Kidney (tissue), 14 donors: ENCODE data around the gene CCDC89. TPM values are rescaled to one million over a fixed set of nuclear protein-coding genes. Genes with fewer than 3 reads are reported as not detected.
"Not testable (repeated sequence)": the region's sequence is repeated elsewhere in the genome, so short reads cannot be mapped to it uniquely, and the experiment has no call there.

Experiments
- DNase-seq, 5 donors: peaks; one replicate each; pipeline ENCODE4 v3.0.0-alpha.2; 2013 to 2020
- FAIRE-seq: peaks from 2 replicates; lab custom pipeline; 2012; peaks lifted over from hg19 to GRCh38; lab: Jason Lieb, UNC
- H3K27ac ChIP-seq, 2 donors: one replicate each; pipeline ENCODE4 v1.7.0; 2013; ENCODE audit warnings: low read depth in 2 of 2, low read length in 2 of 2, inconsistent platforms in 1 of 2
- H3K27me3 ChIP-seq: one replicate; pipeline ENCODE4 v1.7.1; 2013; ENCODE audit warnings: low read length, inconsistent platforms; ENCODE audit not compliant: control insufficient read depth, insufficient read depth
- H3K36me3 ChIP-seq, 3 donors: one replicate each; pipeline versions ENCODE4 v1.7.0 to v1.7.1; 2013; ENCODE audit warnings: low read length in 3 of 3, control low read depth in 1 of 3, inconsistent platforms in 1 of 3; ENCODE audit not compliant: insufficient read depth in 3 of 3, control insufficient read depth in 2 of 3
- H3K4me1 ChIP-seq, 3 donors: one replicate each; pipeline versions ENCODE4 v1.7.0 to v1.7.1; 2013; ENCODE audit warnings: low read length in 3 of 3, inconsistent platforms in 1 of 3, low read depth in 1 of 3; ENCODE audit not compliant: control insufficient read depth in 2 of 3, insufficient read depth in 2 of 3
- H3K4me3 ChIP-seq, 3 donors: one replicate each; pipeline versions ENCODE4 v1.7.0 to v1.8.1; 2013; ENCODE audit warnings: low read length in 3 of 3, control low read depth in 1 of 3, inconsistent platforms in 1 of 3
- H3K9ac ChIP-seq, 3 donors: one replicate each; pipeline versions ENCODE4 v1.7.0 to v1.7.1; 2013; ENCODE audit warnings: low read length in 3 of 3, control low read depth in 1 of 3, inconsistent platforms in 1 of 3
- H3K9me3 ChIP-seq, 3 donors: one replicate each; pipeline versions ENCODE4 v1.7.0 to v1.7.1; 2013; ENCODE audit warnings: low read length in 3 of 3, control low read depth in 1 of 3, inconsistent platforms in 1 of 3; ENCODE audit not compliant: control insufficient read depth in 2 of 3, insufficient read depth in 1 of 3
- intact Hi-C: fragments of 100-400 bp; cut with DNase I; formaldehyde crosslinking; loops from one replicate; pipeline ENCODE4 v1.11.1; 2022
- polyA plus RNA-seq: library from polyadenylated mRNA; stranded (reverse); fragments of 350-450 nt; fragmentation: Illumina TruSeq; extraction: RNeasy Lipid Tissue Mini Kit (QIAGEN cat#74804); gene quantifications from one replicate; pipeline ENCODE4 v1.2.3, GENCODE V29; 2014; ENCODE audit warnings: low read depth, low replicate concordance; ENCODE audit not compliant: insufficient read depth
- total RNA-seq: library from RNA; stranded (reverse); fragmentation: NEBNext Ultra II Directional; extraction: Animal tissue kit (Norgen Biotek cat#: 25700); gene quantifications from one replicate; pipeline ENCODE4 v1.2.1, GENCODE V29; 2021
- TF ChIP-seq, protein P1 (sequence below): IDR thresholded peaks from 3 replicates; pipeline ENCODE4 v1.5.1; 2012; ENCODE audit warnings: mild to moderate bottlenecking, moderate library complexity, borderline replicate concordance; ENCODE audit not compliant: insufficient read depth; ENCODE audit errors: extremely low read depth
- donor health status: control.
- donor health status: control.
- donor health status: control.
- donor health status: control.
- donor health status: control.
- donor health status: DM: yes; HTN: yes; CAD: no.
- donor health status: Normal renal cell carcinoma (clear cell type).

CCDC89 gene
- total and polyA plus RNA-seq, 2 donors from 2014 or later = 2.7 to 3.7 TPM

DNA sequence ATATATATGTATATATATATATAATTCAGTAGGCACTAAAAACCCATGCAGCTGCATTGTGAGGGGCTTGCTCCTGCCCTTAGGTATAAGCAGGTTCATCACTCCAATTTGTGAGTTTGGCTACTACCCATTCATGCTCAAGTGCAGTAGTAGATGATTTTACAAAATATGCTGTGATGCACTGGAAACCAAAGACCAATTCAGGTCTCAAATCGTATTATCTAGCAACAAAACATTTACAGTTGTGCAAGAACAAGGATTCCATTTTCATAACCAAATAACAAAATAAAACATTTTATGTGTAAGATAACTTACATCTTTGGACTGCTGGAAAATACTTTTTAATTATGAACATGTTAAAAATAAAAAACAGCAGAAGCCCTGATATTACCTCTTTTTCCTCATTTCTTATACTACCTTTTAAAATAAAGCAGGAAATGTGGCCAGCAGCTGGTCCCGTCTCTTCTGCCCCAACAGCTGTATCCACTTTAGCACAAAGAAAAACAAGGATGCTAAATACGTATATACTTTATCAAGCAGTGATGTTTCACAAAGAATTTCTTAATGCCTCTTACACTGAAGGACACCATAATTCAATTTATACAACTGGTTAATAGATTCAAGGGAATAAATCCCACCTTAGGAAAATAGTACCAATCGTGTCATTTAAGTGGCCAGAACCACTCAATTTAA, 23.9 kb downstream of the CCDC89 start:
- DNase-seq (peak in 2 of 5 donors; percentile 20 to 25), FAIRE-seq (no peak)
- Histone ChIP-seq H3K9me3 (no peaks in the 10 kb centered on the region), H3K4me3 (peak overlapping the region; percentile 91 to 96 (median 94)), H3K36me3 (peaks cover 2 to 14% (median 8%) of the 10 kb centered on the region in 3 donors), H3K4me1 (peaks cover 0 to 10% (median 8%) of the 10 kb centered on the region in 3 donors), H3K27me3 (no peaks in the 10 kb centered on the region), H3K27ac (no peak overlapping the region), H3K9ac (peak overlapping the region in 1 of 3 donors; percentile 92)
- TF ChIP-seq, protein P1, sequence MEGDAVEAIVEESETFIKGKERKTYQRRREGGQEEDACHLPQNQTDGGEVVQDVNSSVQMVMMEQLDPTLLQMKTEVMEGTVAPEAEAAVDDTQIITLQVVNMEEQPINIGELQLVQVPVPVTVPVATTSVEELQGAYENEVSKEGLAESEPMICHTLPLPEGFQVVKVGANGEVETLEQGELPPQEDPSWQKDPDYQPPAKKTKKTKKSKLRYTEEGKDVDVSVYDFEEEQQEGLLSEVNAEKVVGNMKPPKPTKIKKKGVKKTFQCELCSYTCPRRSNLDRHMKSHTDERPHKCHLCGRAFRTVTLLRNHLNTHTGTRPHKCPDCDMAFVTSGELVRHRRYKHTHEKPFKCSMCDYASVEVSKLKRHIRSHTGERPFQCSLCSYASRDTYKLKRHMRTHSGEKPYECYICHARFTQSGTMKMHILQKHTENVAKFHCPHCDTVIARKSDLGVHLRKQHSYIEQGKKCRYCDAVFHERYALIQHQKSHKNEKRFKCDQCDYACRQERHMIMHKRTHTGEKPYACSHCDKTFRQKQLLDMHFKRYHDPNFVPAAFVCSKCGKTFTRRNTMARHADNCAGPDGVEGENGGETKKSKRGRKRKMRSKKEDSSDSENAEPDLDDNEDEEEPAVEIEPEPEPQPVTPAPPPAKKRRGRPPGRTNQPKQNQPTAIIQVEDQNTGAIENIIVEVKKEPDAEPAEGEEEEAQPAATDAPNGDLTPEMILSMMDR = no peak
- intact Hi-C loops = no loop called here

DNA sequence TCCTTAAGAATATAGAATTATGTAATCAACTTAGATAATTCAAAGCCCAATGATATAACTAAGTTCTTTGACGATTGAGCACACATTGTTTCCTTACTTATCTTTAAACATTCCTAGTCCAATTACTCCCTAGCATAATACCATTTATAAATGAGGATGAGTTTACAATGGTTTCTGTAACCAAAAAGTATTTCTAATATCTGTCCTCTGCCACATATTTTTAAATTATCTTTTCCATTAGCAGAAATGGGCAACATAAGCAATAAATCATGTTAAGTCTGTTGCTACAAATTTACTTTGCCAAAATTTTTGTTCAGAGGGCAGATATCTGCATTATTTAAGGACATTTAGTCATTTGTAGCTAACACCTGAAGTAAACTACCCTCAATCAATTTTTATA, 27.8 kb downstream of the CCDC89 start:
- Histone ChIP-seq H3K4me1 (peaks cover 0 to 8% (median 2%) of the 10 kb centered on the region in 3 donors), H3K4me3 (no peak overlapping the region), H3K9me3 (no peaks in the 10 kb centered on the region), H3K9ac (no peak overlapping the region), H3K36me3 (peaks cover 2 to 23% (median 20%) of the 10 kb centered on the region in 3 donors), H3K27ac (no peak overlapping the region), H3K27me3 (no peaks in the 10 kb centered on the region)
- intact Hi-C loops = no loop called here
- DNase-seq (no peak), FAIRE-seq (no peak)
- TF ChIP-seq, protein P1 = no peak

DNA sequence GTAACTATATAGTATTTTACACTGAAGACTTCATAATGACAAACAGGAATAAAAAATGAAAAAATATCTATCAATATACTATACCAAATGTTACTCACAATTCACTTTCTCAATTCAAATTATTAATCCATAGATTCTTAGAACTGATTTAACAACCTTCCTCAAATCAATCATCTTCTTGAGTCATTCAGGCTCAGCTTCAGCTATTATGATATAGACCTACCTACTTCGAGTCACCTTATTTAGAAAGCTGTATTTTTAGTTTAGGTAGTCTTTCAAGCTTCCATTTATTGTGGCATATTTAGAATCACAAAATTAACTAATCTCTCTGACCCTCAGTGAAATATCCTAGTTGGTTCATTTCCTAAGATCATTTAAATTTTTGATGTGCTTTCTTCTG, 29.2 kb downstream of the CCDC89 start:
- no peak overlapping the region for H3K9ac ChIP-seq
- DNase-seq (no peak), FAIRE-seq (no peak)
- no peak overlapping the region for H3K4me3 ChIP-seq
- TF ChIP-seq, protein P1 = no peak
- peaks cover 0 to 8% (median 0%) of the 10 kb centered on the region in 3 donors for H3K4me1 ChIP-seq
- no peaks in the 10 kb centered on the region for H3K27me3 ChIP-seq
- intact Hi-C loops = no loop called here
- H3K36me3 ChIP-seq = peaks cover 2 to 23% (median 20%) of the 10 kb centered on the region in 3 donors
- no peak overlapping the region for H3K27ac ChIP-seq
- no peaks in the 10 kb centered on the region for H3K9me3 ChIP-seq

DNA sequence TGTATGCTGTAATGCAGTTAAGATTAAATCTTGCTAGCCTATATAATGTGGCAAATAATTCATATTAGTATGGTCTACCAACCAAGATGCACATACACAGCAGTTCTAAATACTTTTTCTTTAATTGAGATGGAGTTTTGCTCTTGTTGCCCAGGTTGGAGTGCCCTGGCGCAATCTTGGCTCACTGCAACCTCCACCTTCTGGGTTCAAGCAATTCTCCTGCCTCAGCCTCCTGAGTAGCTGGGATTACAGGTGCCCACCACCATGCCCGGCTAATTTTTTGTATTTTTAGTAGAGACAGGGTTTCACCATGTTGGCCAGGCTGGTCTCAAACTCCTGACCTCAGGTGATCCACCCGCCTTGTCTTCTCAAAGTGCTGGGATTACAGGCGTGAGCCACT, 31.7 kb downstream of the CCDC89 start:
- peaks cover 3 to 14% (median 13%) of the 10 kb centered on the region in 3 donors for H3K36me3 ChIP-seq
- H3K9ac ChIP-seq, H3K27me3 ChIP-seq, H3K4me3 ChIP-seq, intact Hi-C loops, H3K9me3 ChIP-seq, H3K4me1 ChIP-seq, FAIRE-seq, DNase-seq, H3K27ac ChIP-seq: not testable (repeated sequence)
